Testis (tissue), 3 donors: ENCODE results near the gene ADAMTS18. TPM values are rescaled to one million over a fixed set of nuclear protein-coding genes. Genes with fewer than 3 reads are reported as not detected.

Experiments used
- DNase-seq: peaks from one replicate; pipeline ENCODE4 v3.0.0-alpha.2; 2019
- H3K27ac ChIP-seq, 2 donors: fragments of 200-600 bp; sonication (generic); one replicate each; pipeline ENCODE4 v1.5.1; 2019
- H3K27me3 ChIP-seq: fragments of 200-600 bp; sonication (generic); one replicate; pipeline ENCODE4 v1.5.1; 2019
- H3K36me3 ChIP-seq: fragments of 200-600 bp; sonication (generic); one replicate; pipeline ENCODE4 v1.5.1; 2017; ENCODE audit warnings: low read depth; ENCODE audit errors: missing control alignments
- H3K4me1 ChIP-seq: fragments of 200-600 bp; sonication (generic); one replicate; pipeline ENCODE4 v1.5.1; 2019
- H3K4me3 ChIP-seq, 2 donors: fragments of 200-600 bp; sonication (generic); one replicate each; pipeline ENCODE4 v1.5.1; 2017 to 2019
- H3K9me3 ChIP-seq: fragments of 200-600 bp; sonication (generic); one replicate; pipeline ENCODE4 v1.5.1; 2017
- CTCF ChIP-seq, 3 experiments: fragments of 450-650 bp in 2 of 3; fragments of 200-600 bp in 1 of 3; sonication (generic) in 1 of 3; IDR thresholded peaks; one replicate each; pipeline ENCODE4 v1.5.1; 2016 to 2019; ENCODE audit warnings: antibody characterized with exemption in 3 of 3, mild to moderate bottlenecking in 2 of 3, moderate library complexity in 1 of 3
- POLR2A ChIP-seq: fragments of 450-650 bp; IDR thresholded peaks from one replicate; pipeline ENCODE4 v1.6.1; 2017; ENCODE audit warnings: antibody characterized with exemption, mild to moderate bottlenecking, moderate library complexity
- WGBS, 2 donors: methylation state at CpG; one replicate each; pipeline ENCODE4 v1.1.5; 2018; 5-methylcytosine and 5-hydroxymethylcytosine counted together
- intact Hi-C: fragments of 100-400 bp; cut with DNase I; formaldehyde crosslinking; loops from one replicate; pipeline ENCODE4 v1.15.1; 2023; ENCODE audit warnings: low total_unique reads
- polyA plus RNA-seq: library from polyadenylated mRNA; stranded (reverse); fragments of 350-450 nt; fragmentation: Illumina TruSeq; extraction: RNeasy Lipid Tissue Mini Kit (QIAGEN cat#74804); gene quantifications from one replicate; pipeline ENCODE4 v1.2.3, GENCODE V29; 2014; ENCODE audit warnings: low read depth, low replicate concordance; ENCODE audit not compliant: insufficient read depth
- total RNA-seq, 2 donors: library from RNA; depleted of rRNA; stranded (reverse); fragments of >200 nt; gene quantifications; one replicate each; pipeline ENCODE4 v1.2.3, GENCODE V29; 2016

Gene ADAMTS18
- total and polyA plus RNA-seq, 3 donors from 2014 or later: 0.65 to 3.4 (median 1.1) TPM

GRCh38 chr16:77233799-77234519 lies 200.9 kb downstream of the ADAMTS18 start:
- intact Hi-C loops: no loop called here
- DNase-seq: no peak
- Histone ChIP-seq H3K27ac (no peak overlapping the region), H3K9me3 (no peaks in the 10 kb centered on the region), H3K36me3 (no peaks in the 10 kb centered on the region), H3K4me3 (no peak overlapping the region), H3K4me1 (no peaks in the 10 kb centered on the region), H3K27me3 (no peaks in the 10 kb centered on the region)
- WGBS, 2 donors: 56 to 69% methylated on average over 9 of the region's 9 CpGs
- TF ChIP-seq CTCF (IDR thresholded peaks at IDR 0.05): no peak
- TF ChIP-seq POLR2A: no peak

Other genes with a start within 250 kb of the ADAMTS18 start
- gene MON1B, start 243.8 kb downstream of the ADAMTS18 start, total RNA-seq: 10 to 100 TPM; 25.4 to 30.5 TPM
- gene MON1B, start 243.8 kb downstream of the ADAMTS18 start, polyA plus RNA-seq: 18.6 TPM
- gene SYCE1L, start 235.6 kb downstream of the ADAMTS18 start, total RNA-seq: 1 to 10 TPM; 7.8 to 7.9 TPM
- 20.7 TPM for gene SYCE1L, start 235.6 kb downstream of the ADAMTS18 start, polyA plus RNA-seq